CD4-positive, alpha-beta T cell treated with Interleukin-12 subunit alpha and Interleukin-12 subunit beta, for 1 hour (primary cell): Measurements from ENCODE around the gene HTRA3.
"Not testable (repeated sequence)": the region's sequence is repeated elsewhere in the genome, so short reads cannot be mapped to it uniquely, and the experiment has no call there.

Source experiments
- DNase-seq: peaks from one replicate; pipeline ENCODE4 v3.0.0-alpha.2; 2020

The HTRA3 gene

GRCh38 chr4:8331575-8331955, 62.0 kb downstream of the HTRA3 start:
- DNase-seq = no peak

- DNase-seq = no peak
Observed at GRCh38 chr4:8332038-8332857, 62.7 kb downstream of the HTRA3 start.

- no peak for DNase-seq
Observed at GRCh38 chr4:8332891-8333331, 63.4 kb downstream of the HTRA3 start.

- no peak for DNase-seq
Observed at GRCh38 chr4:8333726-8334460, 64.3 kb downstream of the HTRA3 start.

GRCh38 chr4:8334786-8335460, 65.4 kb downstream of the HTRA3 start:
- DNase-seq = no peak

- DNase-seq = no peak
Observed at GRCh38 chr4:8335848-8336247, 66.3 kb downstream of the HTRA3 start.

GRCh38 chr4:8336412-8337075, 67.0 kb downstream of the HTRA3 start:
- DNase-seq = no peak

- DNase-seq = no peak
Observed at GRCh38 chr4:8338351-8338961, 68.9 kb downstream of the HTRA3 start.

- DNase-seq = no peak
Observed at GRCh38 chr4:8340781-8341241, 71.3 kb downstream of the HTRA3 start.

GRCh38 chr4:8341281-8341680, 71.7 kb downstream of the HTRA3 start:
- not testable (repeated sequence) for DNase-seq

- DNase-seq = no peak
Observed at GRCh38 chr4:8341691-8342090, 72.1 kb downstream of the HTRA3 start.

GRCh38 chr4:8342651-8343261, 73.2 kb downstream of the HTRA3 start:
- DNase-seq = no peak

- DNase-seq = no peak
Observed at GRCh38 chr4:8343262-8343966, 73.9 kb downstream of the HTRA3 start.

- no peak for DNase-seq
Observed at GRCh38 chr4:8343967-8344331, 74.4 kb downstream of the HTRA3 start.

- DNase-seq = no peak
Observed at GRCh38 chr4:8344377-8344776, 74.8 kb downstream of the HTRA3 start.

GRCh38 chr4:8345053-8345945, 75.7 kb downstream of the HTRA3 start:
- DNase-seq = no peak

GRCh38 chr4:8345946-8346814, 76.6 kb downstream of the HTRA3 start:
- no peak for DNase-seq

GRCh38 chr4:8346838-8347605, 77.5 kb downstream of the HTRA3 start:
- no peak for DNase-seq

- DNase-seq = no peak
Observed at GRCh38 chr4:8347660-8348059, 78.1 kb downstream of the HTRA3 start.
